GM10248 (cell line): ENCODE measurements around the gene HOXB13.

Experiments
- CTCF ChIA-PET: fragments of 300-600 bp; sonication (Branson Sonifier 250); formaldehyde crosslinking; extraction: SDS; loops from one replicate; lab custom pipeline; 2021; ENCODE audit warnings: antibody characterized with exemption; lab: Yijun Ruan, JAX
- POLR2A ChIA-PET: fragments of 350-650 bp; sonication (Branson Sonifier 250); formaldehyde crosslinking; extraction: SDS; loops from one replicate; lab custom pipeline; 2020; ENCODE audit warnings: antibody characterized with exemption; lab: Yijun Ruan, JAX
- DNase-seq: peaks from one replicate; pipeline ENCODE4 v3.0.0; 2012; ENCODE audit errors: extremely low spot score
- CTCF ChIP-seq: IDR thresholded peaks from 2 replicates; pipeline ENCODE4 v1.5.1; 2012; ENCODE audit warnings: mild to moderate bottlenecking, low read depth; ENCODE audit errors: extremely low read depth, missing control alignments, control extremely low read depth

HOXB13 gene

GRCh38 chr17:48728232-48729231 lies at the start of gene HOXB13:
Gene HOXB13 (minus strand): TSS chr17:48728750. CDS start chr17:48728593, 157 bp downstream.
- no peak for DNase-seq
- no peak for TF ChIP-seq CTCF
- ChIA-PET POLR2A (no interaction called here), CTCF (interaction anchor here (1.0 to 15.4 kb wide), 5 partner anchors 9 to 155 kb away, joined by 3 to 166 read pairs (median 4); no protein-coding TSS in a partner anchor)

- no peak for DNase-seq
- CTCF ChIA-PET, result interaction anchor here (1.8 kb wide), 1 partner anchor 98 kb away, joined by 4 read pairs; no protein-coding TSS in a partner anchor
- no peak for TF ChIP-seq CTCF
- POLR2A ChIA-PET, result no interaction called here
Observed at GRCh38 chr17:48776602-48777001, 48.1 kb upstream of the HOXB13 start.

GRCh38 chr17:48773245-48773644 lies 44.7 kb upstream of the HOXB13 start:
- ChIA-PET CTCF (no interaction called here), POLR2A (no interaction called here)
- no peak for DNase-seq
- TF ChIP-seq CTCF, result no peak

GRCh38 chr17:48770954-48771353 lies 42.4 kb upstream of the HOXB13 start:
- no peak for TF ChIP-seq CTCF
- DNase-seq, result no peak
- CTCF ChIA-PET, result interaction anchor here (2.3 kb wide), 1 partner anchor 47 kb away, joined by 7 read pairs; the partner anchor contains the start of gene PRAC2
- POLR2A ChIA-PET, result no interaction called here

- CTCF ChIA-PET, result interaction anchor here (0.6 to 2.6 kb wide), 6 partner anchors 13 to 110 kb away, joined by 3 to 11 read pairs (median 4); partner anchors contain the start of gene PRAC2
- no peak for TF ChIP-seq CTCF
- POLR2A ChIA-PET, result no interaction called here
- no peak for DNase-seq
Observed at GRCh38 chr17:48769009-48769675, 40.6 kb upstream of the HOXB13 start.

- ChIA-PET CTCF (interaction anchor here (1.1 to 3.2 kb wide), 4 partner anchors 14 to 117 kb away, joined by 5 to 8 read pairs (median 6); no protein-coding TSS in a partner anchor), POLR2A (no interaction called here)
- TF ChIP-seq CTCF, result no peak
- no peak for DNase-seq
Observed at GRCh38 chr17:48767263-48767774, 38.8 kb upstream of the HOXB13 start.
